Measurements from ENCODE around the gene STKLD1. TPM values are rescaled to one million over a fixed set of nuclear protein-coding genes. Genes with fewer than 3 reads are reported as not detected.

Gene STKLD1
- total RNA-seq, 4 donors from 2014 or later = 0.44 to 0.68 TPM; not detected in 2

DNA sequence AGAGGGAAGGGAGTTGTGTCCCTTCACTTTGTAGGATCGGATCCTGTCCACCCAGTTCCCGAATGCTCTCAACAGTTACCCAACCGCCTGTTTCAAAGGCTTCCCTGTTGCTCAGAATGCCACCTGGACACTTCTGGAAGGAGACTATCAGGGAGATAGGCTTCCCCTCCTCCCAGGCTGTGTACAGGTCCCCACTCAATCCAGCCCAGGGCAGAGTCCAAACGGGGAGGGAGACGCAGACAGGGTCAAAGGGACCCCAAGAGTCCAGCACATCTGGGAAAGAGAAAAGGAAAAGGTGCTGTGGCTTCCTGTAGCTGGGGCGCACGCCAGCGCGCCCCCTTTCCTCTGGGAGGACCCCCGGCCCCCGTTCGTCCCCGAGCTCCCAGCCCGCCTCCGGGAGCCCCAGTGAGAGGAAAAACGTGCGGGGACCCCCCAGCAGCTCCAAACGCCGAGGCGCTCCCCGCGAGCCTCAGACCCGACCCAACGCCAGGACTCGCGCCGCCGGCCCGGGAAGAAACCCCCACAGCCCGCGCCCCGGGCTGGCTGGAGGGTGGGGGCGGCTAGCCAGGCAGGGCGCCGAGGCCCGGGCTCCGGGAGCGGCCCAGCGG is 946 bp upstream of the STKLD1 start:
- TF ChIP-seq, protein P1, sequence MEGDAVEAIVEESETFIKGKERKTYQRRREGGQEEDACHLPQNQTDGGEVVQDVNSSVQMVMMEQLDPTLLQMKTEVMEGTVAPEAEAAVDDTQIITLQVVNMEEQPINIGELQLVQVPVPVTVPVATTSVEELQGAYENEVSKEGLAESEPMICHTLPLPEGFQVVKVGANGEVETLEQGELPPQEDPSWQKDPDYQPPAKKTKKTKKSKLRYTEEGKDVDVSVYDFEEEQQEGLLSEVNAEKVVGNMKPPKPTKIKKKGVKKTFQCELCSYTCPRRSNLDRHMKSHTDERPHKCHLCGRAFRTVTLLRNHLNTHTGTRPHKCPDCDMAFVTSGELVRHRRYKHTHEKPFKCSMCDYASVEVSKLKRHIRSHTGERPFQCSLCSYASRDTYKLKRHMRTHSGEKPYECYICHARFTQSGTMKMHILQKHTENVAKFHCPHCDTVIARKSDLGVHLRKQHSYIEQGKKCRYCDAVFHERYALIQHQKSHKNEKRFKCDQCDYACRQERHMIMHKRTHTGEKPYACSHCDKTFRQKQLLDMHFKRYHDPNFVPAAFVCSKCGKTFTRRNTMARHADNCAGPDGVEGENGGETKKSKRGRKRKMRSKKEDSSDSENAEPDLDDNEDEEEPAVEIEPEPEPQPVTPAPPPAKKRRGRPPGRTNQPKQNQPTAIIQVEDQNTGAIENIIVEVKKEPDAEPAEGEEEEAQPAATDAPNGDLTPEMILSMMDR (IDR thresholded peaks at IDR 0.05; ENCODE audit: low read depth) = no peak

- TF ChIP-seq, protein P1 (IDR thresholded peaks at IDR 0.05; ENCODE audit: low read depth) = no peak
Measured at GRCh38 chr9:133377721-133378216, 1.6 kb downstream of the STKLD1 start.

DNA sequence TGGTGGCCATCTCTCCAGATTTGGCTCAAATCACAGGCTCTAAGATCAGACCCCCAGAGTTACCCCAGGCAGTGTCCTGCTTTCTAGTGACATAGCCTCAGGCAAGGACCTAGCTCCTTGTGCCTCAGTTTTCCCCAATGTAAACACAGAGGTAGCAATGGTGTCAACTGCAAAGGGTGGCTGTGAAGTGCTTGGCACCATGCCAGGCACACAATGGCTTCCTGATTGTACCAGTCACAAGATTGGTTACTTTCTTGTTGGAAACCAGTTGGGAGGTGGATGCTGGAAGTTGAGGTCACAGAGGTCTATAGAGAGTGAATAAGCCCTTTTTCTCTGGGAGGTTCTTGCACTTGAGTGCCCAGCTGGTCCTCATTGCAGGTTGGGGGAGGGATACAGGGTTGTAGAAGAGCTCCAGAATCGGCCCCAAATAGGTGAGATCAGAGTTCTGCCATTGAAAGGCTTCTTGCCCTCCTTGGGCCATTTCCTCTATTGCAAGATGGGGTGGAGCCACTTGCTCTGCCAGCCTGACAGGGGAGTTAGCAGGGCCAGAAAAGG is 2.3 kb downstream of the STKLD1 start:
- TF ChIP-seq, protein P1 (IDR thresholded peaks at IDR 0.05; ENCODE audit: low read depth) = no peak

DNA sequence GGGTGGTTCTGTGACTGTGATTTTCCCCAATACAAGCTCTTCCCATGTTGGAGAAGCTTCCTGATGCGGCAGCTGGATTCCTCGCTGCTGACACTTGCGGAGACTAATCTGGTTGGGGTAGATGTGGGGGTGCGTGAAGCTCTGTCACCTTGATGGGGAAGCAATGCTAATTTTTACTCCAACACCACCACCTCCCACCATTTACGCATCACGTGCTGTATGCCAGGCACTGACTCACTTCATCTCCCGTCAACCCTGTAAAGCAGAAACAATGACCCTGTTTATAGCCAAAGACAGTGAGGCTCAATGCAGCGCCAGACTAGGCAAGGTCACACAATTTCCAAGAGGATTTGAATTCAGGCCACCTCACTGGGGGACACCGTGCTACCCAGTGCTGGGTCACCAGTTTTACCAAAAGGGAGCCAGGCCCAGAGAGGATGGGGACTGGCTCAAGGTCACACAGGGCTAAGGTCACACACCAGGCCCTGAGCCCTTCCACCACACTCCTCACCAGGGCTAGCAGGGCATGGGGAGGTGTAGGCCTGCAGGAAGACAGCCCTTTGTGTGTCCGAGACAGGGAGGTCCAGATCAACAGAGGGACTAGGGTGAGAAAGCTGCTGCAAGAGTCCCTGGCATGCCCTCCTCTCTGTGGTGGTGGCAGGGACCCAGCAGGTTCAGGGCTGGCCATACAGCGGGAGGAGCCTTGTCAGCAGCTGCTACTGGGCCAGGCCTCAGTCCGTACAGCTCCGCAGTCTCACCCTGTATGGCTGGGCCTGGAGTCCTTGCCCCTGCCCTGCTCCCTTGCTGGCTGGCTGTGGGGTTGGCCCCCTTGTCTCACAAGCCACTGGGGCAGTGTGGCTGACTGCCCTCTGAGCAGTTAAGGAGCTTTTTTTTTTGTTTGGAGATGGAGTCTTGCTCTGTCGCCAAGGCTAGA is 3.3 kb downstream of the STKLD1 start:
- TF ChIP-seq, protein P1 (IDR thresholded peaks at IDR 0.05; ENCODE audit: low read depth) = no peak

GRCh38 chr9:133380734-133381133 is 4.6 kb downstream of the STKLD1 start:
- TF ChIP-seq, protein P1 (IDR thresholded peaks at IDR 0.05; ENCODE audit: low read depth) = no peak

- TF ChIP-seq, protein P1 (IDR thresholded peaks at IDR 0.05; ENCODE audit: low read depth) = no peak
Measured at GRCh38 chr9:133382507-133383141, 6.5 kb downstream of the STKLD1 start.
